HG03354 (cell line): ENCODE results near the gene DIS3L2.

Experiments
- ATAC-seq: cut with Tn5 transposase; IDR thresholded peaks from one replicate; pipeline ENCODE4 v1.9.1; 2021; ENCODE audit warnings: mild to moderate bottlenecking; ENCODE audit not compliant: unreplicated experiment, poor library complexity, severe bottlenecking

The DIS3L2 gene, protein sequence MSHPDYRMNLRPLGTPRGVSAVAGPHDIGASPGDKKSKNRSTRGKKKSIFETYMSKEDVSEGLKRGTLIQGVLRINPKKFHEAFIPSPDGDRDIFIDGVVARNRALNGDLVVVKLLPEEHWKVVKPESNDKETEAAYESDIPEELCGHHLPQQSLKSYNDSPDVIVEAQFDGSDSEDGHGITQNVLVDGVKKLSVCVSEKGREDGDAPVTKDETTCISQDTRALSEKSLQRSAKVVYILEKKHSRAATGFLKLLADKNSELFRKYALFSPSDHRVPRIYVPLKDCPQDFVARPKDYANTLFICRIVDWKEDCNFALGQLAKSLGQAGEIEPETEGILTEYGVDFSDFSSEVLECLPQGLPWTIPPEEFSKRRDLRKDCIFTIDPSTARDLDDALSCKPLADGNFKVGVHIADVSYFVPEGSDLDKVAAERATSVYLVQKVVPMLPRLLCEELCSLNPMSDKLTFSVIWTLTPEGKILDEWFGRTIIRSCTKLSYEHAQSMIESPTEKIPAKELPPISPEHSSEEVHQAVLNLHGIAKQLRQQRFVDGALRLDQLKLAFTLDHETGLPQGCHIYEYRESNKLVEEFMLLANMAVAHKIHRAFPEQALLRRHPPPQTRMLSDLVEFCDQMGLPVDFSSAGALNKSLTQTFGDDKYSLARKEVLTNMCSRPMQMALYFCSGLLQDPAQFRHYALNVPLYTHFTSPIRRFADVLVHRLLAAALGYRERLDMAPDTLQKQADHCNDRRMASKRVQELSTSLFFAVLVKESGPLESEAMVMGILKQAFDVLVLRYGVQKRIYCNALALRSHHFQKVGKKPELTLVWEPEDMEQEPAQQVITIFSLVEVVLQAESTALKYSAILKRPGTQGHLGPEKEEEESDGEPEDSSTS

DNA sequence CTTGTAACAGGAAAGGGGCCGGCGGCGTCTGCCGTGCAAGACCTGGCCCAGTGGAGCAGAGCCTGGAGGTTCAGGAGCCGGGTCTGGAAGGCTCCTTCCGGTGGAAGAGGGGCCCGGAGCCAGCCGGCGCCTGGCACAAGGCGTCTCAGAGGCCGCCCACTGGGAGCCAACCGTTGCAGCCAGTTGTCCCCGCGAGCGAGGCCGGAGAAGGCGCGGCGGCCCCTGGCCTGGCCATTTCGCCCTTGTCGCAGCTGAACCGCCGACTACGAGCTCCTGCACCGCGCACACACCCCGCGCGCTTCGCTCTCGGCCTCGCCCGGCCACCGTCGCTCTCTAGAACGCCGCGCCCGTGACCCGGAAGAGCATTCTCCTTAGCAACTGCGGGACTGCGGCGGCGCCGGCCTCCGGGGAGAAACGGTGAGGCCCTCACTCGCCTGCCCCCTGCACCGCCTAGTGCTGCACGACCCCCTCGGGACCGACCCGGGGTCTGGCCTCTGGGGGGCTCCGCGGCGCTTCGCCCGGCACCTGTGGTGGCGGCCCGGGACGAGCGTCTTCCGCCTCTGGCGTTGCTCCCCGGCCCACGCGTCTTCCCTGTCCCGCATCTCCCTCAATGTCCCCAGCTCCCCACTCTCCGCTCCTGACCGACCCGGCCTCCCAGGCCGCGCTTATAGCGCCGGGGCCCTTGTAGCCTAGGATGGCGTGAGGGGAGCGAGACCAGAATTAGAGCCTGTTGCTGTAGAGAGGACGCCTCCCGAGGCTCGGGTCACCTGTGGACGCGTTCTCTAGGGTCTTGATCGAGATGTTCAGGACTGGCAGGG is at the start of gene DIS3L2:
Gene DIS3L2, plus strand, starts transcription at position 365 of the 818 bp plus-strand sequence. CDS start 53,215 bp downstream, outside the sequence.
- ATAC-seq: peak; percentile 95

DNA sequence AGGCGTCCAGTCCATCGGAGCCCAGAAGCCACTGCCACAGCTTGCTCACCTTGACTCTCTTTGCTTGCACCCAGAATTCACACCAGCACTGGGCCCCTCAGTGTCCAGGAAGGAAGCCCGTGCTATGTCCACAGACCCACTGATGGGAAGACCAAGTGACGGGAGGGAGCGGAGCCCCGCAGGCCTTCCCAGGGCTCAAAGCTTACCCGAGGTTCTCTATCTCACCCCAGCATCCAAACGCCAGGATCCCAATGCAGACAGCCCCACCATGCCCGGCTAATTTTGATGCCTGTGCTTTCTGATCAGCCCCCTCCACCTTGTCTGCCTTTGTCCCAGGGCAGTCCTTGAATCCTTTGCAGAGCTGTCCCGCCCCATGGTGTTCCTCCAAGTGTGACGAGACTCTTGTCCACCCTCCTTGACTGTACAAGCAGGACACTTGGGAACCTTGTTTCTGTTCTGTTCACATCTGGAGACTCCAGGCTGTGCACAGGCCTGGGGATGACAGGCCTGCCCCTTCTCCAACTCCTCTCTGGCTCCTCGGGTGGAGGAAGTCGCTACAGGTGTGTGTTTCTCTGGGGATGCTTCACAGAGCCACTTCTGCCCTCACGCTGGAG is 47.3 kb upstream of the DIS3L2 start:
- ATAC-seq: no peak

DNA sequence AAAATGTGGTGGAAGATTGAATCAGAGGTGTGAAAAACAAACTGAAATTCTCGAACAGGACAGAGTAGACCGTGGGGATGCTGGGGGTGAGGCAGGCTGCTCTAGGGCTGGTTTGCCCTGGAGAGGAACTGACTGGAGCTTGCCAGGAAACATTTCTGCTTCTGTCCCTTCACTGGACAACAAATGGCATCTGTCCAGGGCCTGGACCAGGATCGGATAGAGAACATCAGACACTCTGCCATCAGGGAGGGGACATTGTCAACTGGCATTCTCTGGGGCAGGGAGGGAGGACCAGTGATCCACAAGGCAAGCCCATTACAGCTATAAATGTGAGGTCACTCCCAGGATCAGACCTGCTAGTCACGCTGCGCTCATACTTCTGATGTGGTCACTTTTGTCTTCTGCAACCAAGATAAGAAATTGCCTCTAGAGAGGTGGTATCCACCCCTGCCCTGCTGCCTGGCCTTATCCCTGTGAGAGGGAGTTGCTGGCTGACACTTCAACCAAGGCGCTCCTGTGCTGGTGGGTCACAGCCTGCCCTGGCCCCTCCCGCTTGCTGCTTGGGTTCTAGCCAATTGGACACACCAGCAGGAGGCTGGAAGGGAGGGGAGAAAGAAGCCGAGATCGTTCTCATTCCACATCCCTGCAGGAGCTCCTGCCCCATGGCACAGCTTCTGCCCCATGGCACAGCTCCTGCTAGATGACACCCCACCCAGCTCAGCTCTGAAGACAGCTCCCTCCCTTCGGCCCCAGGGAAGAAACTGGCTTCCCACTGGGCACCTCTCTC is 44.0 kb upstream of the DIS3L2 start:
- ATAC-seq: no peak

DNA sequence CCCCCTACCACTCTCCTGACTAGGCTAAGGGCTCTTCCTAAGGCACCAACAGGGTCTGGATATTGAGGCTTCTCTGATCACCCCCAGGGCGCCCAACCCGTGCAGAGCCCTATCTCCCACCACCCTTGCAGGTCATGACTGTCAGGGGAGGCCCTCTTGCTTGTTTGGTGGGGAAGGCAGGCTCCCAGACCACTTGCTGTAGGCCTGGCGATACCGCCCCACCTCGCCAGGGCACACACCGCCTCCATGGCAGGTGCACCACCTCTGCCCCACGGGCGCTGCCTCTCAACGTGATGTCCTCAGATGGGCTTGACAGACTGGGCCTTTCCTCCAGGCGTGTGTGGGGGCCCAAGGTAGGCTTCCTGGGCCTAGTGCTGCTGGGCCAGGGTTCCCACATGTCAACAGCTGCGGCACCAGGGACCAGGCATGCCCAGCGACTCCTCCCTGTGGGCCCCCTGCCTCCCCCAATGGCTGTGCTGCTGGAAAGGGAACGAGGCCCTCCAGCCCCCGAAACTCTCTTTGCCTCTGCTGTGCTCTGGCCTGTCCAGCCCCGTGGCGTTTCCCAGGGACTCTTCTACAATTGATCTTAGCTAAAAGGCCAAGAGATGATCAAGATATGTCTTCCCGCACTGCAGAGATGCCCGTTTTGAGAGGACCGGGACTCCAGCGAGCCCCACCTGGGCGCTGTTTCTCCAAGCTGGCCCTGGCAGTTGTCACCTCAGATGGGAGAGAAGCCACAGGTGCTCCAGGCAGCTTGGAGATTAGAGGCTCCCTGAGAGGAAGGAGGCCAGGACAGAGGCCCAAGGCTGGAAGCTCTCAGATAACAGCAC is 42.8 kb upstream of the DIS3L2 start:
- ATAC-seq: no peak

DNA sequence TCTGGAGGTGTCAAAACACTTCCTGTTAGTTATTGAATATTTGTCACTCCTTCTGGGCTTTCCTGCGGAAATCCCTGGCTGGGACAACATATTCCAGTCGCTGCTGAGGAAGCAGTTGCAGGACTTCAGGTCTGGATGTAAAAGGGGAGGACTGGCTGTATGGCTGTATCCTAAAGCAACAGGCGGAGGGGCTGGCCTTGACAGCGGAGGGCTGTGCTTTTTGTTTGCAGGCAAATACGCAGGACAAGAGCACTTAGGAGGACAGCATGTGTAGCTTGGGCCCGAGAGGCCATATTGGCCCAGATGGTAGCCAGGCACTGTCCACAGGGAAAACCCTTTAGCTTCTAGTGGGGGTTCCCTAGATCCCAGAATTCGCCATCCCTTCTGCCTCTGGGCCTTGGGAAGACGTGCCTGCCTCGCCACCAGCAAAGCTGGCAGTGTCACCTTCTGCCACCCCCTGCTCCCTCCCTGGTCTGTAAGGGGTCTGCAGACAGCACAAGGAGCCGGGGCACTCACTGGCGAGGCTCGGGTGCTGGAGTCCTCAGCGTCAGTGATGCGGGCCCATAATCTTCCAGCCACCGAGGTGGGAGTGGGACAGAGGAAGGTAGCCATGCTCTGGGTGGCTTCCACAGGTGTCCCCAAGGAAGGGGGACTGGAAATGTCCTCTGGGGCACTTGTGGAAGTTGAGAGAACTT is 42.0 kb upstream of the DIS3L2 start:
- no peak for ATAC-seq

DNA sequence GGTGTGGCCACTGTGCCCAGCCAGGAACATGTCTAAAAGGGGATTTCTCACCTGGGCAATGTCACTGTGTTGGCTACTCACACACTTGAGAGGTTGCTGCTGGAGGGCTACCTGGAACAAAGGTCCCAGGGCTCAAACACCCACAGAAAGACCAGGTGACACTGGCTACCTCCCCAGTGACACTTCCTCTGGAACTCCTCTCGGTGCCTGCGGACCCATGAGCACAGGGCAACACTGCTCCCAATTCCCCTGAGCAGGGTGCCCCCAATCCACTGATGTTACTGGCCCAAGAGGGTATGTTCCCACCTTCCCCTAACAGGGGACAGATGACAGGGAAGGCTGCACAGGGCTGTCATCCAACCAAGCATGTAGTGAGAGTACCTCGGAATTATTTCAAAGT is 41.1 kb upstream of the DIS3L2 start:
- no peak for ATAC-seq

DNA sequence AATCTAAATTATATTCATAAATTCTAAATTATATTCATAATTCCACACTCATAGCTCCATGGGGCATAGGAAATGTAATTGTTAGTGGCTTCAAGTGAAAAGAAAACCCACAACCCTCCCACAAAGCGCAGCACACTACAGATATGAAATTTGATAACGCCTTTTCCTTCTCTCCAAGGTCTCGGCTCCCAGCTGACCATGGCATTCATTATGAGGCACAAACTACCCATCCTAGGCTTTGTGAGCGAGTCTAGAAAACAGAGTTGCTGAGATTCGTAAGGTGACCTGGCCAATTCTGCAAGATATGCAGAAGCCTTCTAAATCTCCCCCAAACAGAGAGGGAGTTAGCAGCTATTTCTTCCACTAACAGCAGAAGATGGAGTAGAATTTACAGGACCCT is 40.7 kb upstream of the DIS3L2 start:
- no peak for ATAC-seq

DNA sequence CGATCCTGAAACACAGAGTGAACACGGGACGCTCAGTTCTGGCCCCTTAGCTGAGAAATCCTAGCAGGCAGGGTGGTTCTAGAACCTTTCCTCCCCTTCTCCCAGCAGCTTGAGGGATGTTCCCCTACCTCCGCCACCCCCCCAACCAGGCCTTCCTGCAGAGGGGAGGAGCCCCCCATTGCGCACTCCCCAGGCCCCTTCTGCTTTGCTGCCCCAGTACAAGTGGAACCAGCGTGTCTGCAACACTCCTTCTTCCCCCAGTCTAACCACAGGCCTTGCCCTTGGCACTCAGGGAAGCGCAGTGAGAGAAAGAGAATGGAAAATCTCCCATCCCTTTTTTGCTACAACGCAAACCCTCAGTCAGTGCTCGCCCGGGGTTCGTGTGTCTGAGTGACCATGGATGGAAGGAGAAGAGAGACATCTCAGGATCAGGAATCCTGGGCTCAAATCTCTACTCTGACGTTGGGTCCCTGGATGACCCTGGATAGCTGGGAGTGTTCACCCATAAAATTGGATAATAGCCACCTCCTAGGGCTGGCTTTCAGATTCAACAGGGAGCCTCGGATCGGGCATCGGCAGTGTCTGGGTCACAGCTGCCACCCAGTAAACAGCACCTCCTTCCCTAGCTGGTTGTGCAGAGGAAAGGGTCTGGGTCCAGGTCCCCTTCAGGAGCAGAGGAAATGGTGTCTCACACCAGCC is 39.1 kb upstream of the DIS3L2 start:
- ATAC-seq: no peak

DNA sequence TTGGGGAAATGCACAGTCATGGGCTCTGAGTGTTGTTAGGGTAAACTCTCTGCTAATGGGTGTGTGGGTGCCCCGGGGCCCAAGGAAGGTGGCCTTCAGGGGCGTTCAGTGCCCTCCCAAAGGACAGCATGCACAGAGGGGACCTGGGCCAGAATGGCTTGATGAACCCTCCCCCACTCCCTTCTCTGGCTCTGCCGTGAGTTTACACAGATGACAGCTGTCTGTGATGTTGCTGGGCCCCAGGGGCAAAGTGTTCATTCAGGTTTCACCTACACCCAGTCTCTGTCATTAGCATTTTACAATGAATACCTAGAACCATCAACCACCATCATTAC is 38.5 kb upstream of the DIS3L2 start:
- no peak for ATAC-seq

DNA sequence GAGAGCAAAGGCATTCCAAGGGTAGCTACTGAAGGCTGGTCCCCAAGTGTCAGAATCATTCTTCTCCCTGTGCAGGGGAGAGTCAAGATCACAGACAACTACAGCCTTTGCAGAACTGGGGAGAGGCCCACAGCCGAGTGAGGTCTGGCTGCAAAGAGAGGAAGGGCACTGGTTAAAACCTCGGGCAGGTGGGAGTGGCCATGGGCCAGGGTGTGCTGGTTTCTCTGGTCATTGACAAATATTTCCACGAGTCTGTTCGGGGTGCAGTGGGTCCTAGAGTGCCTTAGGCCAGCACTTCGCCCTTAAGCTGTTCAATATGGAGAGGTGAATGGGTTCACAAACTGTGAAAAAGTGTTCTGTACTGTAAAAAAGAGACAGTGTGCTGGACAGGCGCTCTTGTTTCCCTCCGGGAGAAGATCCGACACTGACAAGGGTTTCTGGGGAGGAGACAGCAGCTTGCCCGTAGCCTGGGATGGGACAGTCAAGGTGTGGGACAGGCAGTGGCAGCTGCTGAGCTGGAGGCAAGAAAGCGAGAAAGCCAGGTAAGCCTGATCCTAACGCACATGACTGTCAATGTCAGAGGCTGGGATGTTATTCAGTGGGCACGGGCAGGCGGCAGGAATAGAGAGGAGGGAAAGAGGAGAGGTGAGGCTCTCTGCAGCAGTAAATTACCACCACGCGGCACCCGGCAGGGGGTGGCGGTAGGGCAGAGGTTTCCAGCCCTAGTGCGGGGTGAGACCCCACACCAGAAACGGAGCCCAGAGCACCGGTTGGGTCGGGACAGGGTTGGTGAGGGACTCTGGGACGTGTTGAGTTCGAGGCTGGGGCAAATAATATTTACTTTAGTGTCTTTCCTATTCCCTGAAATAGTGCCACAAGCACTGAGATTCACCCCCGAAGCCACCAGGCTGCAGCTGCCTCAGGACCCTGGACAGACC is 37.3 kb upstream of the DIS3L2 start:
- no peak for ATAC-seq

DNA sequence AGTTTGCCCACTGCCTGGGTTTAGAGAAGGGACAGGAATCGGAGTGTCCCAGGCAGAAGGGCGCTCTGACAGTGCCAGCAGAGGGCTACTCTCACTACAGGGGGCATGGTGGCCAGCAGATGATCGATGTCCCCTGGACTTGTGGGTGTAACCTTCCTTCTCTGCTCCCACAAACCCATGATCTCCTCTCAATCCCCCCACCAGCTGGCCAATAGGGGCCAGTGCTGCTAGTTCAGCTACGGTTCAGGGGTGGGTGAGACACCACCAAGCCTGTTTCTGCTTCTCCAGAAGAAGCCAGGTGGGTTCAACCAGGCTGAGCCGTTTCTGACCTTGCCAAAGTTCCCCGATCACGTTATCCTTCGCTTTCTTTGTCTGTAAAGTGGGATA is 36.6 kb upstream of the DIS3L2 start:
- no peak for ATAC-seq

DNA sequence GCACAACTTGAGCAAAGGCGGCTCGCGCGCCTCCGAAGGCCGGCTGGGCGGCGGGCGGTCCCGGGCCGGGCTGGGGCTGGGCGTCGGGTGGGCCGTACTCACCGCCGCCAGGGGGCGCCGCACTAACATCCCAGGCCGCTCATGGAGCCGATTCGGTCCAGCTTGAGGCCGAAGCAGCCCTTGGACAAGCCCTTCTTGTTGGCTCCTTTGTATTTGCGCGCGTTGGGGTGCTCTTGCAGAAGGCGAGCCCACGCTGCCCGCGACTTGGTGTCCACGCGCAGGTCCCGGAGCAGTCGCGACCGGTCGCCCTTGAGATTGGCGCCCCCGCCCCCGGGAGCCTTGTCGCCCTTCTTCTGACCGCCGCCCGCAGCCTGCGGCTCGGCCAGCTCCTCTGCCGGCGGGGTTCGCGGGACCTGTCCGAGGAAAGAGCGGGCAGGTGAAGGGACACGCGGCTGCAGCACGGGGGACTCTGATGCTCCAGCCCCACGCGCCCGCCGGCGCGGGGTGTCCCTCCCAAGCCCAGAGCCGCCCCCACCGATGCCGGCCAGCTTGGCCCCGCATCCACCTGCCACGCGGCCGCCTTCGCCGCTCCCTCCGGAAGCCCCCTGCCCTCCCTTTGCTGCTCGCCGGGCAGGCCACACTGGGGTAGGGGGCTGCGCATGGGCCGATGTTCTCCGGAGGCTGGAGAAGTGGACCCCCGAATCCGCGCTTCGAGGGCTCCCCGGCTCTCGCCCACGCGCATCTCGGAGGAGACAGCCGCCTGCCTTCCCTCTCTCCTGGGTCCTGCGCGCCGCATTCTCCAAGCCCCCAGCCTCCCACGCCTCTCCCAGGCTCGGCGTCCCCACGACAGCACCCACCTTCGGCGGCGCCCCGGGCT is 36.0 kb upstream of the DIS3L2 start:
- ATAC-seq: peak; percentile 55

DNA sequence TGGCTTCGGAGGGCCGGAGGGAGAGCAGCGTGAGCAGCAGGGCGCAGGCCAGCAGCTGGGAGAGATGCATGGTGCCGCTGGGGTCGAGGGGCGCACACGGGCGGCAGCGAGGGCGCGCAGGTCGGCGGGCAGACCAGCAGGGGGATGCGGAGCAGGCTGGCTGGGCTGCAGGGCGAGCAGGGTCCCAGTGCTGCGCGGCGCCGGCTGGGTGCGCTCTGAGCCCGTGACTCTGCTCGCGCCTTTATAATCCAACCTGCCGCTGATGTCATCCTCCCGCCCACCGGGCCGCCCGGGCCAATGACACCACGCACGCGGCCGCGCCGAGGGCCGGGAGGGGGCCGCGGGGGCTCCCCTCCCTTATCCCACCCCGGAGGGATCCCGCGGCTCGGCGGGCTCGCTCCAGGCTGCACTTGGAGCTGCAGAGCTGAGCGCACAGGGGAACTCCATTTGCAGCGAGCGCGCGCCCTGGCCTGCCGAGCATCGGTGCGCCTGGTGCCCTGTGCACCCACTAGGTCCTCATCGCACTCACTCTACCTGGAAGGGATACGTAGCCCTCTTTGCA is 35.3 kb upstream of the DIS3L2 start, which contains the start of gene NPPC:
Gene NPPC, minus strand, starts transcription at position 217 of the 562 bp plus-strand sequence. Its CDS starts 147 bp downstream, at position 70.
- peak; percentile 80 for ATAC-seq

DNA sequence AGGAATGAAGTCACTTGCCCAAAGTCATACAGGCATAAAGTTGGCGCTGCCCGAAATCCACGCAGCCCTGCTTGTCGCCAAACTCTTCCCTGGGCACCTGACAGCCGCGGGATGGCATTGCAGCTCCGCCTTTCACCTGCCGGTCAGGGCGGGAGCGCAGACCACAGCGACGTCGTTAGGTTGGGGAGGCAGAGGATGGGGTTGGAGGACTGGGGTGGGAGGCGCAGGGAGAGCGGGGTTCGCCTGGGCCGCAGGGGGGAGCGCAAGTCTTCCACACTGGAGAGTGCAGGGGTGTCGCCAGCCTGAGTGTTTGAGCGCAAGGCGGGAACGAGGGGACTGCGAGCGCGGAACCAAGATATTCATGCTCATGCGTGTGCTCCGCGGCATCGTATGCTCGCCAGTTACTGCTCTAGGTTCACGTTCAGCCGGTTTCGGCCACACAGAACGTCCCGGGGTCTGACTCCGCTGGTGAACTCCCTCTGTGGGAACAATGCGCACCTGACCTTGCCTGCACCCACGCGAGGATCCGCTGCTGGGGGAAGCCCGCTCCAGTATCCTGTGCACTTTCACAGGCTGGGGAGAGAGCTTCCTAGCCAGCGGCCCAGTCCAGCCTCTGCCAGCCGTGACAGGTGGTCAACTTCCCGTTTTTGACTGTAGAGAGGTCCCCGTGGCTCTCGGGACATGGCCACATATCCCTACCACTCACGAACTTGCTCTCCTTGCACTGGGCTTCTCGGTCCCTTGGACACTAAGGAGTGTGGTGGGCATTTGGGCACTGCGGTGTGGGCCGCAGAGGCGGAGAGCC is 34.5 kb upstream of the DIS3L2 start:
- ATAC-seq: no peak
